22Rv1 (cell line): ENCODE results near the gene WWOX.

Experiments used
- CTCF ChIP-seq: fragments of 450-650 bp; IDR thresholded peaks from 2 replicates; pipeline ENCODE4 v1.5.1; 2017; ENCODE audit warnings: mild to moderate bottlenecking
- ZFX ChIP-seq: fragments of 450-650 bp; IDR thresholded peaks from 2 replicates; pipeline ENCODE4 v1.6.1; 2017; ENCODE audit warnings: antibody characterized with exemption, borderline replicate concordance

GRCh38 chr16:78225919-78226318 lies 126.5 kb downstream of the WWOX start:
- TF ChIP-seq CTCF (no peak), ZFX (no peak)
